HUES64 (cell line): ENCODE data around the gene FER1L5.

Experiments used
- H3K27ac ChIP-seq: 2 replicates; pipeline ENCODE4 v1.7.0; 2013; ENCODE audit warnings: low read depth, low read length, inconsistent platforms
- H3K27me3 ChIP-seq: 2 replicates; pipeline ENCODE4 v1.6.1; 2013; ENCODE audit warnings: mild to moderate bottlenecking, low read length; ENCODE audit not compliant: insufficient read depth
- H3K36me3 ChIP-seq: 2 replicates; pipeline ENCODE4 v1.6.1; 2013; ENCODE audit warnings: mild to moderate bottlenecking, low read length; ENCODE audit not compliant: insufficient read depth
- H3K4me1 ChIP-seq: 2 replicates; pipeline ENCODE4 v1.6.1; 2013; ENCODE audit warnings: mild to moderate bottlenecking, low read length, moderate library complexity; ENCODE audit not compliant: insufficient read depth
- H3K4me3 ChIP-seq: 2 replicates; pipeline ENCODE4 v1.5.1; 2013; ENCODE audit warnings: mild to moderate bottlenecking, low read length, moderate library complexity
- H3K9ac ChIP-seq: 2 replicates; pipeline ENCODE4 v1.6.1; 2013; ENCODE audit warnings: mild to moderate bottlenecking, low read depth, low read length
- H3K9me3 ChIP-seq: 2 replicates; pipeline ENCODE4 v1.6.1; 2013; ENCODE audit warnings: low read depth, low read length; ENCODE audit not compliant: insufficient read depth
- WGBS: fragments of 150-250, 120-280 bp; methylation state at CpG from one replicate; pipeline ENCODE4 v1.1.7; 2013; ENCODE audit warnings: missing lambda C conversion rate; 5-methylcytosine and 5-hydroxymethylcytosine counted together

FER1L5 gene

DNA sequence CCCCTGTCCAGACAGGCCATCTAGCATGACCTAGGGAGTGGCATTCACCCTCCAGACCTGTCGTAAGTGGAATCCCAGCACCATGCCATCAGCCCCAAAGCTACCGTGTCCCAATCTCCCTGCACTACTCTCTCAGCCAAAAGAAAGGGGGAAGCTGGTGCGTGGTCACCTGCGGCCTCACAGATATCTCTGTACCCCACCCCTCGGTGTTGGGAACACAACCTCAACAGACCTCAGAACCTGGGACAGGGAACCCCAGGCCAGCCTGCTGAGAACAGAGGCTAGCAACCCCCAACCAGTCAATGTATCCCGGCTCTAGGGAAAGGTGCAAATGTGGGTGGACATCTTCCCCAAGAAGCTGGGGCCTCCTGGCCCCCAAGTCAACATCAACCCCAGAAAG, 59.1 kb downstream of the FER1L5 start:
- Histone ChIP-seq H3K4me3 (no peak overlapping the region), H3K36me3 (peaks cover 25% of the 10 kb centered on the region), H3K4me1 (no peaks in the 10 kb centered on the region), H3K27me3 (no peaks in the 10 kb centered on the region), H3K27ac (no peak overlapping the region), H3K9me3 (no peaks in the 10 kb centered on the region), H3K9ac (no peak overlapping the region)
- 96% methylated on average over 6 of the region's 6 CpGs for WGBS

DNA sequence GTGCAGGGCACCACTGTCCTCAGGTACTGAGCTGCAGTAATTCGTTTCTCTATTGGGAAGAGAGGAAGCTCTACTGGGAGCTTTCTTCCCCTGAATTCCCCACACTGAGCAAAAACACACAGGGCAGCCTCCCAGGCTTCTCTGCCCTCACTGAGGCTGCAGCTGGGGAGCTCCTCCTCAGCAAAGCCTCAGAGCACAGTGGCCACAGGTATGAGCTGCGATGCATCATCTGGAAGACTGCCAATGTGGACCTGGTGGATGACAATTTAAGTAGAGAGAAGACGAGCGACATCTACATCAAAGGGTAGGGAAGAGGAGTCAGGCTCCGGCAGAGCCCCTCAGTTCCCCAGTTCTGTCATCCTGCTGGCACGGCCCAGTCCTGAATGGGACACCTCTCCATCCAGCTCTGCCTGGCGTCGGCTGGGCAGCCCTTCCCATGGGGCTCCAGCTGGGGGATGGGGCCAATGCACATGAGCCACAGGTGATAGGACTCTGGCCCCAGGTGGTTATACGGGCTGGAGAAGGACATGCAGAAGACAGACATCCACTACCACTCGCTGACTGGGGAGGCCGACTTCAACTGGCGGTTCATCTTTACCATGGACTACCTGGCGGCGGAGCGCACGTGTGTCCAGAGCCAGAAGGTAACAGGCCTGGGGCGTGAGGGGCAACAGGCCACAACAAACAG, 59.7 kb downstream of the FER1L5 start:
- Histone ChIP-seq H3K9me3 (no peaks in the 10 kb centered on the region), H3K4me1 (no peaks in the 10 kb centered on the region), H3K27me3 (no peaks in the 10 kb centered on the region), H3K36me3 (peaks cover 31% of the 10 kb centered on the region), H3K9ac (no peak overlapping the region), H3K4me3 (no peak overlapping the region), H3K27ac (no peak overlapping the region)
- 95% methylated on average over 17 of the region's 17 CpGs for whole genome bisulfite sequencing

DNA sequence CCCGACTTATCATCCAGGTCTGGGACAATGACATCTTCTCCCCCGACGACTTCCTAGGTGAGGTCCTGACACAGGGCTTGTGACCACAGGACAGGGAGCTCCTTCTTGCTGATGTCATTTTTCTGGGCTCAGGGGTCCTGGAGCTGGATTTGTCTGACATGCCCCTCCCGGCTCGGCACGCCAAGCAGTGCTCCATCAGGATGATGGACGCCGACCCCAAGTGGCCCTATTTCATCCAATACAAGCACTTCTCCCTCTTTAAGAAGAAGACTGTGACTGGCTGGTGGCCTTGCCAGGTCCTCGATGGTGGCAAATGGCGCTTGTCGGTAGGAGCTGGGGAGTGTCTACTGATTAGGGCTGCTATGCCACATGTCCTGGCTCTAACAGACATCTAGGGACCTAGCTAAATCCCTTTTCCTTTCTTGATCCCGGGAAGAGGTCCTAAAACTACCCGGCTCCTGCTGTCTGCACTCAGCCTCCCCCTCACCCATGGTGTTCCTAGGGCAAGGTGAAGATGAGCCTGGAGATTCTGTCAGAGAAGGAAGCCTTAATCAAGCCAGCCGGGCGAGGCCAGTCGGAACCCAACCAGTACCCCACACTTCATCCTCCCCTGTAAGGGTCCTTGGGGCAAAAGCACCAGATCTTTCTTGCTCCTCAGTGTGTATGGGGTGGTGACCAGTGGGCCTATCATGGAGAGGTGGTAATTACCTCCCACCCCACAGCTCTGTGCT, 60.6 kb downstream of the FER1L5 start:
- peaks cover 40% of the 10 kb centered on the region for H3K36me3 ChIP-seq
- H3K4me3 ChIP-seq, result no peak overlapping the region
- H3K9ac ChIP-seq, result no peak overlapping the region
- no peaks in the 10 kb centered on the region for H3K4me1 ChIP-seq
- 94% methylated on average over 13 of the region's 16 CpGs for WGBS
- H3K27ac ChIP-seq, result no peak overlapping the region
- H3K9me3 ChIP-seq, result no peaks in the 10 kb centered on the region
- H3K27me3 ChIP-seq, result no peaks in the 10 kb centered on the region

DNA sequence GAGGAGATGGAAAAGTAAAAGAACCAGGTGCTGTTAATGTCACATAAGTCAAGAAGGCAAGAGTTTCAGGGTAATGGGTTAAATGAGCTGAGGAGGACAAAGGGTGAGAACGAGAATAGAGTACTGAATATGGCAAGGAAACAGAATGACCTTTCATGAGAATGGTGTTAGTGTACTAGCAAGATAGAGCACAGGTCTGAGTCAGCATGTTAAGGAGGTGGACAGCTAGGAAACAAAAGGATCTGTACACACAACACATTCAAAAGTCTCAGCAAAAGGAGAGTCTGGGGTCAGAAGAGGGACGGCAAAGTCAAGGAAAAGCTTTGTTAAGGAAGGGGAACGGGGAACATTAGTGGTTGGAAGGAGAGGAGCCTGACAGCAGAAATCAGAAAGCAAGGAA, 68.4 kb downstream of the FER1L5 start:
- H3K36me3 ChIP-seq, result peaks cover 71% of the 10 kb centered on the region
- no peaks in the 10 kb centered on the region for H3K4me1 ChIP-seq
- WGBS, result 92% methylated on average over 3 of the region's 3 CpGs
- no peak overlapping the region for H3K27ac ChIP-seq
- H3K27me3 ChIP-seq, result no peaks in the 10 kb centered on the region
- no peak overlapping the region for H3K9ac ChIP-seq
- H3K9me3 ChIP-seq, result peaks cover 4% of the 10 kb centered on the region; the same call in 1 of the 2 replicates
- no peak overlapping the region for H3K4me3 ChIP-seq

DNA sequence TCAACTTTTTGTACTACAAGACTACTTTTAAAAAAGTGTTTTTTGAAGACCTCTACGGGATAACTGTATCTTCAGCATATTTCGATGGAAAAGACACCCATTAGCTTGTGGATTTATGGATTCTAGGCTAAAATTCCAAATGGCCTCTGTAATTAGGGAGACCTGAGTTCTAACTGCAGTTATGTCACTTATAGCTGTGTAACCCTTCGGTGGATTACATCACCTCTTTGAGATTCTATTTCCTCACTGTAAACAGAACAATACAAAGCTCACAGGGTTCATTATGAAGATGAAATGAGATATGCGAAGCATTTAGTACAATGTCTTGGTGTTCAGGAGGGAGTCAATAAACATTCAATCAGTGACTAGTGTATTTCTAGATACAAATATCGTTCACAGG, 73.1 kb downstream of the FER1L5 start:
- Histone ChIP-seq H3K4me1 (no peaks in the 10 kb centered on the region), H3K27me3 (no peaks in the 10 kb centered on the region), H3K9ac (no peak overlapping the region), H3K4me3 (no peak overlapping the region), H3K27ac (no peak overlapping the region), H3K9me3 (no peaks in the 10 kb centered on the region), H3K36me3 (peaks cover 46% of the 10 kb centered on the region)
- WGBS, result 93% methylated on average over 4 of the region's 5 CpGs

DNA sequence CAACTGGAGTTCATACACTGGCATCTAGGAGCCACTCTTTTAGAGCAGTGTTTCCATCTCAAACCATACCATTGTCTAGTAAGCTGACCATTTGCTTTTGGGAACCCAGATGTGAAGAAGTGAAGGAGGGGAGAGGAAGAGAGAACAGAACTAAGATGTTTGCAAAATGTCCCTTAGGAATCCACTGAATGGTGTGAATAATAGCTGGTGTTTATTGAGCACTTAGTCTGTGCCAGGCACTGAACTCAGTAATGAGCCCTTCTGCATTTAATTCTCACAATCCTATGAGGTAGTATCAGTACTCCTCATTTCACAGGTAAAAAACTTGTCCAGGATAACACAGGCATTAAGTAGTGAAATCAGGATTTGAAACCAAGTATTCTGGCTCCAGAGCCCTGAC, 73.8 kb downstream of the FER1L5 start:
- Histone ChIP-seq H3K4me1 (no peaks in the 10 kb centered on the region), H3K27ac (no peak overlapping the region), H3K9me3 (no peaks in the 10 kb centered on the region), H3K36me3 (peaks cover 39% of the 10 kb centered on the region), H3K27me3 (no peaks in the 10 kb centered on the region), H3K4me3 (no peak overlapping the region), H3K9ac (no peak overlapping the region)

DNA sequence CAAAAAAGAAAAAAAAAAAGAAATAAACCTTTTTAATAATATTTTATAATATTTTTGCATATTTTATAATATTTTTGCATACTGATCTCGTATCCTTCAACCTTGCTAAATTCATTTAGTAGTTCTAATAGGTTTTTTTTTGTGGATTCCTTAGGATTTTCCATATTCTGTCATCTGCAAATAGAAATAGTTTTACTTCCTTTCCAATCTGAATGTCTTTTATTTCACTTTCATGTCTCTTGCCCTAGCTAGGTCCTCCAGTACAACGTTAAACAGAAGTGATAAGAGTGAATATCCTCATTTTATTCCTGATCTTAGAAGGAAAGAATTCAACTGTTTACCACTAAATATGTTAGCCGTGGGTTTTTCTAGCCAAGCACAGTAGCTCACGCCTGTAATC, 83.6 kb downstream of the FER1L5 start:
- Histone ChIP-seq H3K4me1 (no peaks in the 10 kb centered on the region), H3K4me3 (no peak overlapping the region), H3K36me3 (peaks cover 55% of the 10 kb centered on the region), H3K9ac (no peak overlapping the region), H3K9me3 (no peaks in the 10 kb centered on the region), H3K27me3 (no peaks in the 10 kb centered on the region), H3K27ac (no peak overlapping the region)
- 76% methylated on average over 3 of the region's 4 CpGs for WGBS

DNA sequence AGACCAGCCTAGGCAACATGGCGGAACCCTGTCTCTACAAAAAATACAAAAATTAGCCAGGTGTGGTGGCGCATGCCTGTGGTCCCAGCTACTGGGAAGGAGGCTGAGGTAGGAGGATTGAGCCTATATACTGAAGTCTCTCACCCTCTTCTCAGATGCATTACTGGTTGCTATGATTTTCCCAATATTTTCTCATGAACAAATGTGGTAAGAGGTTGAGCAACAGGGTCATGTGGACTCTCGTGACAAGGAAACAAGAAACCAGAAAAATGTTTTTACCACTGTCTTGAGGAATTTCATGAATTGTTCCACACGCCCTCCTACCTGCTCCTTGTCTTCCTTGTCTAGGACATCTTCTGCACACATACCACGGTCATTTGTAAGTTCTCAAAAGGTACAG, 84.9 kb downstream of the FER1L5 start:
- H3K4me1 ChIP-seq, result no peaks in the 10 kb centered on the region
- H3K9me3 ChIP-seq, result no peaks in the 10 kb centered on the region

DNA sequence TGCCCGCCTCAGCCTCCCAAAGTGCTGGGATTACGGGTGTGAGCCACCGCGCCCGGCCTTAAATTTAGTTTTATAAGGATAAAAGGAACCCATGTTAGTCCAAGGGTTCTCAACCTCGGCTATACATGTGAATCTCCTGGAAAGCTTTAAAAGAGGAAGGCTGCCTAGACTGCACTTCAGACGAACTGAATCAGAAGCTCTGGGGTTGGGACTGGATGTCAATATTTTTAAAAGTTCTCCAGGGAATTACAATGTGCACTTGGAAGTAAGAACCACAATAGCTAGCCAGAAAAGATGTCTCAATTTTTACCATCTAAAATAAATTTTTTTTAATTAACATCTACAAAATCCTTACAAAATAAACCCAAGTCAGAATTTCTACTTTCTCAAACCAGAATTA, 87.2 kb downstream of the FER1L5 start:
- Histone ChIP-seq H3K9me3 (no peaks in the 10 kb centered on the region), H3K4me3 (no peak overlapping the region), H3K27ac (no peak overlapping the region), H3K27me3 (no peaks in the 10 kb centered on the region), H3K4me1 (no peaks in the 10 kb centered on the region), H3K36me3 (peaks cover 77% of the 10 kb centered on the region), H3K9ac (no peak overlapping the region)
- 96% methylated on average over 7 of the region's 7 CpGs for WGBS

More for the DNA sequence above, 84.9 kb downstream of the FER1L5 start:
- no peak overlapping the region for H3K27ac ChIP-seq
- no peak overlapping the region for H3K9ac ChIP-seq
- no peak overlapping the region for H3K4me3 ChIP-seq
- 94% methylated on average over 5 of the region's 5 CpGs for WGBS
- no peaks in the 10 kb centered on the region for H3K27me3 ChIP-seq
- peaks cover 64% of the 10 kb centered on the region for H3K36me3 ChIP-seq

DNA sequence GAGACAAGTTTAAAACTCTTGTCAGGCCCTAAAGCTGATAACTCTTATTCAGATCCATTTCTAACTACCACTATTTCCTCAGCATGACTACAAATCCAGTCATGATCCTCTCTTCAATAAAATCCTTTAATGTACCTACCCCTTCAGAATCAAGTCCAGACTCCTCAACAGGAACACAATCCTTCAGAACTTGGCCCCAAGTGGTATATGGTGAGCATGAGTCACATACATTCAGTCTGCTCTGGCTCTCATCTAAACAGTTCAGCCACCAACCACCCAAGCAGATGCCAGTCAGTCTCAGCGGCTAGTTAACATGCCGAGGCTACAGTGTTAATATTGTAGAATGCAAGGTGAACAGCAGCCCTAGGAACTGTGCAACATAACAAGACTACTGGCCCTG, 87.6 kb downstream of the FER1L5 start:
- Histone ChIP-seq H3K27ac (no peak overlapping the region), H3K9me3 (no peaks in the 10 kb centered on the region), H3K9ac (no peak overlapping the region), H3K27me3 (no peaks in the 10 kb centered on the region), H3K4me3 (no peak overlapping the region), H3K4me1 (no peaks in the 10 kb centered on the region), H3K36me3 (peaks cover 81% of the 10 kb centered on the region)
- WGBS, result 96% methylated on average over 2 of the region's 2 CpGs

DNA sequence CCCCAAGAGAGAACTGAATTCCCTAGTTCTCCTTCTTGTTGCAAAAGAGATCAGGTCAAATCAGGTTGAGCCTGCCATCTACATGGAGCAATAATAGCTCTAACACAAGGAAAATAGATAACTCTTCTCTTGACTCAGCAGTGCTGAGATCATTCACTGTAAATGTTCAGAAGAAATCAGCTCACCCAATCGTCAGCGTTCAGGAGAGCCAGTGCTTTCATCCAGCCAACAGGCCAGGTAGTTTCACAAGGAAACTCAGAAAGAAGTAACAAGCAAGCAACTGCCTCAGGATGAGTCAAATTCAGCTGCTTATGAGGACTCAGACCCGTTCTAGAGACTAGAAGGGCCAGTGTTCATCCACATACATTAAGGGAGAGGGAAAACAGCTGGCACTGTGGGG, 91.4 kb downstream of the FER1L5 start:
- no peak overlapping the region for H3K4me3 ChIP-seq
- no peaks in the 10 kb centered on the region for H3K27me3 ChIP-seq
- no peaks in the 10 kb centered on the region for H3K9me3 ChIP-seq
- no peaks in the 10 kb centered on the region for H3K4me1 ChIP-seq
- peaks cover 80% of the 10 kb centered on the region for H3K36me3 ChIP-seq
- no peak overlapping the region for H3K27ac ChIP-seq
- no peak overlapping the region for H3K9ac ChIP-seq
- WGBS, result 92% methylated on average over 3 of the region's 3 CpGs
